Nephron (organoid): ENCODE data around the gene GALP.

ENCODE experiments used
- H3K27ac Mint-ChIP-seq, 3 experiments: 2 replicates each; pipeline ENCODE4 v1.8.0; 2020; ENCODE audit warnings: mixed read lengths in 3 of 3, mild to moderate bottlenecking in 2 of 3, moderate library complexity in 1 of 3
- H3K27me3 Mint-ChIP-seq: 2 replicates; pipeline ENCODE4 v1.8.0; 2021; ENCODE audit warnings: low read depth, mild to moderate bottlenecking, moderate library complexity, mixed read lengths
- H3K36me3 Mint-ChIP-seq: 2 replicates; pipeline ENCODE4 v1.8.0; 2020; ENCODE audit warnings: low read depth, mixed read lengths
- H3K4me1 Mint-ChIP-seq: 2 replicates; pipeline ENCODE4 v1.8.0; 2020; ENCODE audit warnings: mixed read lengths
- H3K4me3 Mint-ChIP-seq, 3 experiments: 2 replicates each; pipeline ENCODE4 v1.8.0; 2020; ENCODE audit warnings: mild to moderate bottlenecking in 3 of 3, mixed read lengths in 3 of 3, moderate library complexity in 2 of 3
- H3K9me3 Mint-ChIP-seq: 2 replicates; pipeline ENCODE4 v1.8.0; 2020; ENCODE audit warnings: mixed read lengths
- TF ChIP-seq, protein P1 (sequence below), 3 experiments: fragments of 200-600 bp; sonication (generic); IDR thresholded peaks; one replicate each; pipeline ENCODE4 v1.5.0; 2021; ENCODE audit warnings: antibody characterized with exemption in 3 of 3; ENCODE audit not compliant: unreplicated experiment in 3 of 3

GALP gene

GRCh38 chr19:56158170-56158757 lies 17.5 kb upstream of the GALP start:
- TF ChIP-seq, protein P1, sequence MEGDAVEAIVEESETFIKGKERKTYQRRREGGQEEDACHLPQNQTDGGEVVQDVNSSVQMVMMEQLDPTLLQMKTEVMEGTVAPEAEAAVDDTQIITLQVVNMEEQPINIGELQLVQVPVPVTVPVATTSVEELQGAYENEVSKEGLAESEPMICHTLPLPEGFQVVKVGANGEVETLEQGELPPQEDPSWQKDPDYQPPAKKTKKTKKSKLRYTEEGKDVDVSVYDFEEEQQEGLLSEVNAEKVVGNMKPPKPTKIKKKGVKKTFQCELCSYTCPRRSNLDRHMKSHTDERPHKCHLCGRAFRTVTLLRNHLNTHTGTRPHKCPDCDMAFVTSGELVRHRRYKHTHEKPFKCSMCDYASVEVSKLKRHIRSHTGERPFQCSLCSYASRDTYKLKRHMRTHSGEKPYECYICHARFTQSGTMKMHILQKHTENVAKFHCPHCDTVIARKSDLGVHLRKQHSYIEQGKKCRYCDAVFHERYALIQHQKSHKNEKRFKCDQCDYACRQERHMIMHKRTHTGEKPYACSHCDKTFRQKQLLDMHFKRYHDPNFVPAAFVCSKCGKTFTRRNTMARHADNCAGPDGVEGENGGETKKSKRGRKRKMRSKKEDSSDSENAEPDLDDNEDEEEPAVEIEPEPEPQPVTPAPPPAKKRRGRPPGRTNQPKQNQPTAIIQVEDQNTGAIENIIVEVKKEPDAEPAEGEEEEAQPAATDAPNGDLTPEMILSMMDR (IDR thresholded peaks at IDR 0.05; ENCODE audit: unreplicated experiment in 3 of 3) = no peak
- no peaks in the 10 kb centered on the region for H3K9me3 Mint-ChIP-seq
- H3K27me3 Mint-ChIP-seq = no peaks in the 10 kb centered on the region
- peaks cover 38% of the 10 kb centered on the region for H3K36me3 Mint-ChIP-seq
- H3K4me1 Mint-ChIP-seq = peaks cover 8% of the 10 kb centered on the region
- no peak overlapping the region for H3K27ac Mint-ChIP-seq
- H3K4me3 Mint-ChIP-seq = no peak overlapping the region

DNA sequence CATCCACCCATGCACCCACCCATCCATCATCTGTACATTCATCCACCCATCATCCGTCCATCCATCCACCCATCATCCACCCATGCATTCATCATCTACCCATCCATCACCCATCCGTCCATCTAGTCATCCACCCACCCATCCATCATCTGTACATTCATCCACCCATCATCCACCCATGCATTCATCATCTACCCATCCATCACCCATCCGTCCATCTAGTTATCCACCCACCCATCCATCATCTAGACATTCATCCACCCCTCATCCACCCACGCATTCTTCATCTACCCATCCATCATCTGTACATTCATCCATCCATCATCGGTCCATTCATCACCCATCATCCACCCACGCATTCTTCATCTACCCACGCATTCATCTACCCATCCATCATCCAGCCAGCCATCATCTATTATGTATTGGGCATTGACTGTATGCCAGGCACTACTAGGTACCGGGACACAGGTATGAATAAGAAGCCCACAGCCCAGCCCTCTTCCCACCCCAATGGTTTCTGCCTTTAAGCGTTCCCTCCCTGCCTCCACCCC lies 16.7 kb upstream of the GALP start:
- H3K4me3 Mint-ChIP-seq = no peak overlapping the region
- no peaks in the 10 kb centered on the region for H3K4me1 Mint-ChIP-seq
- no peak overlapping the region for H3K27ac Mint-ChIP-seq
- peaks cover 30% of the 10 kb centered on the region for H3K36me3 Mint-ChIP-seq
- no peaks in the 10 kb centered on the region for H3K9me3 Mint-ChIP-seq
- TF ChIP-seq, protein P1 (IDR thresholded peaks at IDR 0.05; ENCODE audit: unreplicated experiment in 3 of 3) = no peak
- no peaks in the 10 kb centered on the region for H3K27me3 Mint-ChIP-seq

GRCh38 chr19:56159622-56160271 lies 16.1 kb upstream of the GALP start:
- Mint-ChIP-seq H3K36me3 (peaks cover 29% of the 10 kb centered on the region), H3K27me3 (no peaks in the 10 kb centered on the region), H3K27ac (no peak overlapping the region), H3K4me1 (no peaks in the 10 kb centered on the region), H3K4me3 (no peak overlapping the region), H3K9me3 (no peaks in the 10 kb centered on the region)
- TF ChIP-seq, protein P1 (IDR thresholded peaks at IDR 0.05; ENCODE audit: unreplicated experiment in 3 of 3) = no peak

DNA sequence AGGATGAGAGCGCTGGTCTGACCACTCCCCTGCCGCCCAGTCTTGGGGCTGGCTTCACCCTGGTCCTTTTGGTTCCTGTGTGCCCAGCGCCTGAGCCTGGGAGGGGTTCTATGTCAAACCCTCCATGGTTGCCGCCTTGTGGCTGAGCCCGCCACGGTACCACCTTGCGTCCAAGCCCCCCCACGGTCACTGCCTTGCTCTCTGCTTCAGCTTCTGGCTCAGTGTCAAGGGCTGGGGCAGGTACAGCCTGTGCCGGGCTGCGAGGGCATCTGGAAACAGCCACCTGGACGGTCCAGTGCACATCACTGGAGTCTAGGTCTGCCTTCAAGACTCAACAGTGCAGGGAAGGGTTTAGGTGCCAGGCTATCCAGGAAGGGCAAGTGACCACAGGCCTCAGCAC lies 14.3 kb upstream of the GALP start:
- peaks cover 19% of the 10 kb centered on the region for H3K36me3 Mint-ChIP-seq
- no peaks in the 10 kb centered on the region for H3K9me3 Mint-ChIP-seq
- TF ChIP-seq, protein P1 (IDR thresholded peaks at IDR 0.05; ENCODE audit: unreplicated experiment in 3 of 3) = no peak
- no peaks in the 10 kb centered on the region for H3K27me3 Mint-ChIP-seq
- H3K4me1 Mint-ChIP-seq = no peaks in the 10 kb centered on the region
- no peak overlapping the region for H3K27ac Mint-ChIP-seq
- no peak overlapping the region for H3K4me3 Mint-ChIP-seq

DNA sequence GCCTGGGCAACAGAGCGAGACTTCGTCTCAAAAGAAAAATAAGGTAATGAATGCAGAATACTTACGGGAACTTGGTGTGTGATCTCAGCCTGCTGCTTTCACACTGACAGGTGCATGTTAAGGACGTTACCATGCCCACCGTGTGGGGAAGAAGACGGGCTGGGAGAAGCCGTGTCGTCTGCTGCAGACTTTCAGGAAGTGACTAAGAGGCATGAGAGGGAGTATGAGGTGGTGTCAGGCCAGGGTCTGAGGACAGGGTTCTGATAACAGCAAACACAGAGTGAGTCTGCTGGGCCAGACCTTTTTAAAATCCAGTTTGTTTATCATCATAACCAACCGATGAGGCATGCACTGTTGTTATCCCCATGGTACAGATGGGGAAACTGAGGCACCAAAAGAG lies 13.6 kb upstream of the GALP start:
- Mint-ChIP-seq H3K4me1 (no peaks in the 10 kb centered on the region), H3K27ac (no peak overlapping the region), H3K27me3 (no peaks in the 10 kb centered on the region), H3K36me3 (peaks cover 17% of the 10 kb centered on the region), H3K9me3 (no peaks in the 10 kb centered on the region), H3K4me3 (no peak overlapping the region)
- TF ChIP-seq, protein P1 (IDR thresholded peaks at IDR 0.05; ENCODE audit: unreplicated experiment in 3 of 3) = no peak

- TF ChIP-seq, protein P1 (IDR thresholded peaks at IDR 0.05; ENCODE audit: unreplicated experiment in 3 of 3) = no peak
- no peaks in the 10 kb centered on the region for H3K27me3 Mint-ChIP-seq
- H3K4me1 Mint-ChIP-seq = no peaks in the 10 kb centered on the region
- H3K4me3 Mint-ChIP-seq = no peak overlapping the region
- peaks cover 9% of the 10 kb centered on the region for H3K36me3 Mint-ChIP-seq
- no peak overlapping the region for H3K27ac Mint-ChIP-seq
- H3K9me3 Mint-ChIP-seq = no peaks in the 10 kb centered on the region
These were observed 12.7 kb upstream of the GALP start for GRCh38 chr19:56163097-56163496.
